ENCODE results near the gene CDCP1.

DNA sequence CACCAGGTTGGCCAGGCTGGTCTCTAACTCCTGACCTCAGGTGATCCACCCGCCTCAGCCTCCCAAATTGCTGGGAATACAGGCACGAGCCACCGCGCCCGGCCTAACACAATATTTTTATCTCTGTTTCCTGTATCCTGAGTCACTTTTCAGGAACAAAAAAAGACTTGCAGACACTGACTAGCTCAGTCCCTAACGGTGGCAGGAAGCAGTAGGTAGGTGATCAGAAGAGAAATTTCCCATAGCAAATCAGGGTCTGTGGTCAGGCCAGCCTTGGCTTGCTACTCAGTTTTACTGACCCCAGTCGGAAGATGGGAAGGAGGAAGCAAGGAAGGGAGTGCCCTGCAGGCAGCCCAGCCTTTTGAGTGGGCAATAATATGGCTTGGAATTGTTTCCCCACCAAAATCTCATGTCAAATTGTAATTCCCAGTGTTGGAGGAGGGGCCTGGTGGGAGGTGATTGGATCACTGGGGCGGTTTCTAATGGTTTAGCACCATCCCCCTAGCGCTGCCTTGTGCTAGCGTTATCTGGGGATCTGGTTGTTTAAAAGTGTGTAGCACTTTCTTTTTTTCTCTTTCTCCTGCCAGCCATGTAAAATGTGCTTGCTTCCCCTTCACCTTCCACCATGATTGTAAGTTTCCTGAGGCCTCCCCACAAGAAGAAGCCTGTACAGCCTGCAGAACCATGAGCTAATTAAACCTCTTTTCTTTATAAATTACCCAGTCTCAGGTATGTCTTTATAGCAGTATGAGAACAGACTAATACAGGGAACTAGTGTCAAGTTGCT, 19.5 kb upstream of the CDCP1 start:
- TF ChIP-seq, protein P1, sequence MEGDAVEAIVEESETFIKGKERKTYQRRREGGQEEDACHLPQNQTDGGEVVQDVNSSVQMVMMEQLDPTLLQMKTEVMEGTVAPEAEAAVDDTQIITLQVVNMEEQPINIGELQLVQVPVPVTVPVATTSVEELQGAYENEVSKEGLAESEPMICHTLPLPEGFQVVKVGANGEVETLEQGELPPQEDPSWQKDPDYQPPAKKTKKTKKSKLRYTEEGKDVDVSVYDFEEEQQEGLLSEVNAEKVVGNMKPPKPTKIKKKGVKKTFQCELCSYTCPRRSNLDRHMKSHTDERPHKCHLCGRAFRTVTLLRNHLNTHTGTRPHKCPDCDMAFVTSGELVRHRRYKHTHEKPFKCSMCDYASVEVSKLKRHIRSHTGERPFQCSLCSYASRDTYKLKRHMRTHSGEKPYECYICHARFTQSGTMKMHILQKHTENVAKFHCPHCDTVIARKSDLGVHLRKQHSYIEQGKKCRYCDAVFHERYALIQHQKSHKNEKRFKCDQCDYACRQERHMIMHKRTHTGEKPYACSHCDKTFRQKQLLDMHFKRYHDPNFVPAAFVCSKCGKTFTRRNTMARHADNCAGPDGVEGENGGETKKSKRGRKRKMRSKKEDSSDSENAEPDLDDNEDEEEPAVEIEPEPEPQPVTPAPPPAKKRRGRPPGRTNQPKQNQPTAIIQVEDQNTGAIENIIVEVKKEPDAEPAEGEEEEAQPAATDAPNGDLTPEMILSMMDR (IDR thresholded peaks at IDR 0.05): no peak
- TF ChIP-seq POLR2A (IDR thresholded peaks at IDR 0.05): no peak
